HG03159 (cell line): Measurements from ENCODE around the gene SEMA5A.

ENCODE experiments used
- ATAC-seq: cut with Tn5 transposase; IDR thresholded peaks from one replicate; pipeline ENCODE4 v1.9.1; 2021; ENCODE audit warnings: mild to moderate bottlenecking, moderate library complexity; ENCODE audit not compliant: unreplicated experiment

Gene SEMA5A, protein sequence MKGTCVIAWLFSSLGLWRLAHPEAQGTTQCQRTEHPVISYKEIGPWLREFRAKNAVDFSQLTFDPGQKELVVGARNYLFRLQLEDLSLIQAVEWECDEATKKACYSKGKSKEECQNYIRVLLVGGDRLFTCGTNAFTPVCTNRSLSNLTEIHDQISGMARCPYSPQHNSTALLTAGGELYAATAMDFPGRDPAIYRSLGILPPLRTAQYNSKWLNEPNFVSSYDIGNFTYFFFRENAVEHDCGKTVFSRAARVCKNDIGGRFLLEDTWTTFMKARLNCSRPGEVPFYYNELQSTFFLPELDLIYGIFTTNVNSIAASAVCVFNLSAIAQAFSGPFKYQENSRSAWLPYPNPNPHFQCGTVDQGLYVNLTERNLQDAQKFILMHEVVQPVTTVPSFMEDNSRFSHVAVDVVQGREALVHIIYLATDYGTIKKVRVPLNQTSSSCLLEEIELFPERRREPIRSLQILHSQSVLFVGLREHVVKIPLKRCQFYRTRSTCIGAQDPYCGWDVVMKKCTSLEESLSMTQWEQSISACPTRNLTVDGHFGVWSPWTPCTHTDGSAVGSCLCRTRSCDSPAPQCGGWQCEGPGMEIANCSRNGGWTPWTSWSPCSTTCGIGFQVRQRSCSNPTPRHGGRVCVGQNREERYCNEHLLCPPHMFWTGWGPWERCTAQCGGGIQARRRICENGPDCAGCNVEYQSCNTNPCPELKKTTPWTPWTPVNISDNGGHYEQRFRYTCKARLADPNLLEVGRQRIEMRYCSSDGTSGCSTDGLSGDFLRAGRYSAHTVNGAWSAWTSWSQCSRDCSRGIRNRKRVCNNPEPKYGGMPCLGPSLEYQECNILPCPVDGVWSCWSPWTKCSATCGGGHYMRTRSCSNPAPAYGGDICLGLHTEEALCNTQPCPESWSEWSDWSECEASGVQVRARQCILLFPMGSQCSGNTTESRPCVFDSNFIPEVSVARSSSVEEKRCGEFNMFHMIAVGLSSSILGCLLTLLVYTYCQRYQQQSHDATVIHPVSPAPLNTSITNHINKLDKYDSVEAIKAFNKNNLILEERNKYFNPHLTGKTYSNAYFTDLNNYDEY

DNA sequence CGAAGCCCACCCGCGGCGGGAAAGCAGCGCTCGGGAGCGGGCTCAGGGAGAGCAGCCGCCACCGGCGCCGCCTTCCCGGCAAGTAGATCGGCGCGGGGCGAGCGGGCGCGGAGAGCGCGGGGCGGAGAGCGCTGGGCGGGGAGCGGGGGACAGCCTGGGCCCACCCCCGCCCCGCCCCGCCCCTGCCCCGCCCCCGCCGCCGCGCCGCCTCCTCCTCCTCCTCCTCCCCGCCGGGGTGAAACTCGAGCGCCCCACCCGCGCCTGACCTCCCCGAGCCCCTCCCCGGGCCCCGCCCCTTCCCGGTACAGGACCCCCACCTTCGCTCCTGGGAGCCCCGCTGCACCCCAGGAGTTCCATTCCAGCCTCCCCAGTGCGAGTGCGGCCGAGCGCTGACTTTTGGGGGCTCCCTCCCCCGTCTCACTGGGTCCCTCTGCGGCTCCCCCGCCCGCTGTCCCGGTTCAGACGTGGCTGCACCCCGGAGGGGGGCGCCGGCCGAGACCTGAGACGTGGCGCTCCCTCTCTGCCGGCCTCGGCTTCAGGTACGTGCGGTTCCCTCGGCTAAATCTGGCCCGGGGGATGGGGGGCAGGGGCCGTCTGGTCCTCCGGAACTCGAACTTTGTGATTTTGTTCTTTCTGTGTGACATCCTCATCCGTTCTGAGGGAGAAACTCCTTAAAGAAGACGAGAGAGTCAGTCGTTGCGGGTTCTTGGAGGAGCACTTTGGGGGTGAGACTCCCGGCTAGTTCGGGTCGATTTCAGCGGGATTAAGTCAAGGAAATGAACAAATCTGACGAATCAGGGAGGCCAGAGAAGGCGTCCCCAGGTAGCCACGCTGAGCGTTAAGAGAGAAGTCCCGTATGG is at the start of gene SEMA5A:
SEMA5A (minus strand) TSS at position 84 of the 860 bp plus-strand sequence. CDS start 166,129 bp downstream, outside the sequence.
- ATAC-seq, result no peak

DNA sequence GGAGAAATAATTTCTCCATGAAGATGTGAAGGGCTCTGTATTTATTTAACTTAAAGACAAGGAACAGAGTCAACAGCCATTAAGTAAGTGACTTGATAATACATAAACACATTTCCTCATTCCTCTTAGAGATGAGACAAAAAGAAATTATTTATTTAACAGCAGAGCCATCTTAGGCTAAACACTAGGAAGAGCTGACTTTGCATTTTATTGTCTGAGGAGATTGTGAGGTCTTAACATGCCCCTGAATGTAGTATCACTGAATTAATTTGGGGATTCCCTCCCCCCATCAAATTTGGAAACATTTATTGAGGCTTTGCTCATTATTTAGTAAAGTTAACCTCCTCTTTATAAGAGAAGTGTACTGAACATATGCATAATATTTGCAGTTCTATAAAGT is 49.0 kb upstream of the SEMA5A start:
- no peak for ATAC-seq

DNA sequence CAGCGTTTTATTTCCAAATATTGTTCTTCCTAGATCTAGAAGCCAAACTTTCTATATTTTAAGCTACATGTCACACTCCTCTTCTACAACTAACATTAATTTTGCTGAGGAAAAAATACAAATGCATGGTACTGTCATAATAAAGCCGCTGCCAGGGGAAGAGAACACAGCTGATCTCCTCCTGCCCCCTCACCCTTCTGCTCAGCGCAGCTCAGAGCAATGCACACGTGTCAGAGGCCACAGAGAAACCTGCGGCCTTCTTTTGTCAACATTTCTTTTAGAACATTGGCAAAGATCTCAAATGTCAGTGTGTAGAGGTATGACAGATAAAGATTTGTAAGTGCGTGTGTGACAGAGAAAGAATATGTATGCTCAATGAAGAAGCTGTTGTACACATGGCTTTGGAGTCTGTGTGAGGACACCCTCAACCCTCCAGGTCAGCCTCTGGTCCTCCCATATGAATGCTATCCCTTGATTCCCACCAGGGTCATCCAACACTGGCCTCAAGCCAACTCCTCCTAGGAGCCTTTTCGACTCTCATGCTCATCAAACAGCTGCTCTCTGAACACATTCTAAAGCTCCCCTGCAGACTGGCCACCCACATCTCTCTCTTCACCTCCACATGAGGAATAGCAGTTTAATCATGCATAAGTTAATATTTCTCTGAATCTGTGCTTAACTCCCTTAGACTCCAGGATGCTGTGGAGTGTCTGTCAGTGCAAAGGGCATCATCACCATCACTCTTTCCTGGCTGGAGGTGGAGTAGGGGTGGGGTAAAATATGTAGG is 43.4 kb upstream of the SEMA5A start:
- ATAC-seq, result no peak

DNA sequence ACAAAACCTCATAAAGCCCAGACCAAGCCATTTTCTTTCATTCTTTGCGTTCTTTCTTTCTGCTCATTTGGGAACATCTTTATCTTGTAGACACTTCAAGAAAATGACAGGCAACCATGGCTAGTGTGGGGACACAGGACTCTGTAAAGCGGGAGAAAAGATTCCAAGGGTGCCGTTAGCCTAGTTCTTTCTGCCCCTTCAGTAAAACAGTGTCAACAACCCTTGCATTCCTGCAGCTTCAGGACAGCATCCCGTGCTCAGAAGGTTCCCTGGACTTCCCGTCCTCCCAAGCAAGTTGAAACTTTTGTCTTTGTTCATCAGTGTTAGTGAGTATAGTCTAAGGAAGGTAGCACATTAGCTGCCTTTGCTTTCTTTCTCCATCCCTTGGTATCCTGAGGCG is 42.4 kb upstream of the SEMA5A start:
- no peak for ATAC-seq

DNA sequence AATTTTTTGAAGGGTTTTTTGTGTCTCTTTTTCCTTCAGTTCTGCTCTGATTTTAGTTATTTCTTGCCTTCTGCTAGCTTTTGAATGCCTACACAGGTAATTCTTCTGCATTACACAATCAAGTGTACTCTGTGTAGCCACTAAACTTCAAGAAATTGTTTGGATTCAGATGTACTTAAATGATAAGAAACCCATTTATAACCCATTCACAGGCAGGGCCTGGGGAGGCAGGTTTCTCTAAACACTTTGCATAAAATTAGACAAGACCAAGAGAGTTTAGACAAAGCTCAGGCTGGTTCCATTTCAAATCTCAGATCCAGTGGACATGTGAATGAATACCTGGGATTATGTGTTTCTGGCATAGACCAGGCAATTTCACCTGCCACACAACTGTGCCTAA is 41.3 kb upstream of the SEMA5A start:
- no peak for ATAC-seq

DNA sequence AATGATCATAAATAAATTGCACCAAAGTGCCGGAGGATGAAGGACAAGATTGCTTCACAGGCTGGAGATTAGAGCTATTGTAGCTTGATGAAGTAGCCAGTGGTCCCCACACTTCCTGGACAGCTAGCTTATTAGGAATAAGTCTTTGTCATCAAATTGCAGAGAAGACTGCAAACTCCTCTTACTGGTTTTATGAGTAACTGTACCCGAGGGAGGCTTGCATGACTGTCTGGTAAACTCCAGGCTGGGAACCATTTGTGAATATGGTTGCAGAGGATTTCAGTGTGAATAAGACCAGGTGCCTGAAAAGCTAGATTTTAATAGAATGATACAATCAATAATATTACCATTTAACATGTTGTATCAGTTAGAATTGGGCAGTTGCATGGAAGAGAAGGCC is 36.5 kb upstream of the SEMA5A start:
- ATAC-seq, result no peak

DNA sequence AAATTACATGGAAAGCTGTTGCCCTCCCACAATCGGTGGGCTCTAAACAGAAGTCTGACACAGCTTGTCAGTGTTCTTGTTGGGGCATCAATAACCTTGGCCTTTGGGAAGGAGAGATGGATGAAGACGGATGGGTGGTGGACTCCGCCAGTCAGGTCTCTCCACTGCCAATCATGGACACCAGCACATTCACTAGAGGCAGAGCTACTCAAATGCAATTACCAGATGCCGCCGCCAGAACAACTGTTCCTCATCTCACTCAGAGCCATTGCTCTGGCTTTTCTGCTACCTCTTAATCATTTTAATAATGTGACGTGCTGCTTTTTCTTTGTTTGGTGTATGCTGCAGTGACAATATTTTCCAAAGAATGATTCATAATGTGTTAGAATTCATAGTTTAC is 27.9 kb upstream of the SEMA5A start:
- no peak for ATAC-seq

DNA sequence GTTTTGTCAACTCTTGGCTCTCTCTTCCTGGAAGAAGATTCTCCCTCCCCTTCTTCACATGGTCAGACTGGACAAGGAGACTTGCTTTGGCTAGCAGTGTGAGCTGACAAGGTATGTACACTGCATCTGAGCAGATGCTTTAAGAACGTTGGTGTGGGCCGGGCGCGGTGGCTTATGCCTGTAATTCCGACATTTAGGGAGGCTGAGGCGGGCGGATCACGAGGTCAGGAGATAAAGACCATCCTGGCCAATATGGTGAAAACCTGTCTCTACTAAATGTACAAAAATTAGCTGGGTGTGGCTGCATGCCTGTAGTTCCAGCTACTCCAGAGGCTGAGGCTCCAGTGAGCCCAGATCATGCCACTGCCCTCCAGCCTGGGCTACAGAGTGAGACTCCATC is 26.4 kb upstream of the SEMA5A start:
- no peak for ATAC-seq

DNA sequence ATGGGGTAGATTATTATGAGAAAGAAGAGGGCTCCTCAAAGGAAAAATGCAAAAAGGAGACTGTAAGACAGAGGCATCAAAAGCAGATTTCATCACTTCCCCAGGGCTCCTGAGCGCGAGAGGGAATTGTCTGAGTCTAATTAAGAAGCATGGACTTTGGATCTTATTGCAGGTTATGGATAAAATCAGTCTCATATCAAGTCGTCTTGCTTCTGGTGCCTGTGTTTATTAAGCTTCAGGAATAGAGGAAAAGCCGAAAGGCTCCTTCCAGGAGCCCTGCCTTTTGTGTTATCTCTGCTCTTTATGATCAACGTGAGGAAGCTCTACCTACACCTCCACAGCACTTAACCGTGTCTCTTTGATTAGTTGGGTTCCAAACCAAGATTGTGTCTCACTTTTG is 25.0 kb upstream of the SEMA5A start:
- ATAC-seq, result no peak

DNA sequence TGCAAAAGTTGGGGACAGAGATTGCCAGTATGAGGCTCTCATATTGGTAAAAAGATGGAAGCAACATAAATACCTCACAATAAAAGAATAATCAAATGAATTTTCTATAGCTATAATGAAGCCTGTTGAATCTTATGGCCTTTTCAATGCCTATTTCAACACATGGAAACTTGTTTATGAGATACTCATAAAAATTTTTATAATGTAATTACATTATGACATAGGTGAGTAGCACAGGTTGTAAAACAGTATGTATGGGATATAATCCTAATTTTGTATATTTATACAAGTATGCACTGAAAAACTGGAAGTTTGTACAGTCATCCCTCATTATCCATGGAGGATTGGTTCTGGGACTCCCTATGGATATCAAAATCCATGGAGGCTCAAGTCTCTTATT is 21.2 kb upstream of the SEMA5A start:
- no peak for ATAC-seq

DNA sequence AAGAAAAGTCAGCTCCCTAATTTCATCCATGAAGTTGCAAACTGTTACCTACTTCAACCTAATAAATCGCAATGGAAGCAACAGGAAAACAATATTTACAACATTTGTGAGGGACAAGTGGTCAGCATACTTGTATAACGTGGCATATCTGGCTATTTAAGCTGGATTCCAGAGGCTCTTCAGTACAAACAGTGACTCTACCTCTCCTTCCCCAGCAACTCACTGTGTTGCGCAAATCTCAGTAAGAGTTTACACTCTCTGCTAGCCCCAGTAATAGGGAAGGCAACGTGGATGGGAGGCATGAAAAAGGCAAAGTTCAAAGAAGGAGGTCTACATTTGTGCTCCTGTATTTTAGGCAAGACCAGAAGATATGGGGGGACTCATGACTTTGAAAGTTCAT is 18.9 kb upstream of the SEMA5A start:
- ATAC-seq, result no peak

DNA sequence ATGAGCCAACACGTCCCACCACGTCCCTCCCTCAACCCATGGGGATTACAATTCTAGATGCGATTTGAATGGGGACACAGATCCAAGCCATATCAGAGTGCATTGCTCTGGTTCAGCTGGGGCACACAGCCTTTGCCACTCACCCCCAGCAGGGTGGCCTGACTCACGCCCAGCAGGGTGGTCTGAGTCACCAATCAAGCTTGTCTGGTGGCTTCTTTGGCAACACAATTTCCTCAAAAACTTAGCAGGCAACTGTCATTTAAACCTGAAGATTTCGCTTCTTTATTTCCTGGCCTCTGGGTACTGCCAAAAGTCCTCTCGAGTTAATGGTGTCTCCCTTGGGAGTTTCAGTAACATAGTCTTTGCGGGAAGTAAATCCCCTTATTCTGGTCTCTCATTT is 16.3 kb upstream of the SEMA5A start:
- no peak for ATAC-seq

DNA sequence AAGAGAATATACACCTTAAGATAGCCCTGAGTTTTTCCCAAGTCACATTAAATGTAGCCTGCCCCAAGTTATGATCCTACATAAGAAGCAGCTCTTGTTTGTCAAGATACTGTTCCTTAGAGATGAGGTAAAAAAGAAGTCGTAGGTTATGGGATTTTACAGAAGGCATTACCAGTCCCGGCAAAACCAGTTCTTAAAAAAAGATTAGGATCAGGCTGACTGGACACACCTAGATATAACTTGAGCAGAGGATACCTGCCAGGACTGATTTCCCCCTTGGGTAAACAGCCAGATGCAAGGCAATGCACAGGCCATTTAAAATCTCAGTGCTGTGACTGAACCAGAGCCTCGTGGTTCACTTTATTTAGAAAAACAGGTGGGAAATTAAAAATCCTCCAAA is 14.1 kb upstream of the SEMA5A start:
- ATAC-seq, result no peak

DNA sequence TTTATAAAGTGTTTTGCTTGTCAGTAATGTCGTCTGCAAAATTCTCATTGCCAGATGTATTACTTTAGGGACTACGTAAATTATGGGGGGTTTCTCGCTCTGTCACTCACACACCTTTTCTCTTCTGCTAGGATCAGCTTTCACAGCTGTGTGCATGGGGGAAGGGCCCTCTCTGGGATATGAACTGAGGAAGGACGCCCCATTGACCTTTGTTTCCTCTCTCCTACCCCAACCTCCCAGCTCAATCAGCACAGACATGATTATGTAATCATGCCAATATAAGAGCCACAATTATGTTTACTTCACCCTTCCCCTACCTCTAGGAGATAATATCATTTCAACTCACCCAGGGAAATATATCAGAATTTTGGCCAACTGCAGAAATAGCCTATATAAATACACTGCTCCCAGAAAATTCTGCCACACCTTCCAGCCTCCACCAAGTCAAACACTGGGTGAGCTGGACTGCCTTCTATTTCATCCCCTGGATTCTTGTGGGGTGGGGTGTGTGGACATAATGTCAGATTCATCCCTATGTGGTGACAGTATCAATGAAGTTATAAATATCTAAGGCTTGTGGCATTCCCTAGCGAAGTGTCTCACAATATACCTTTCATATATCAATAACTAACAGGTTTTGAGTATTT is 12.6 kb upstream of the SEMA5A start:
- ATAC-seq, result no peak

DNA sequence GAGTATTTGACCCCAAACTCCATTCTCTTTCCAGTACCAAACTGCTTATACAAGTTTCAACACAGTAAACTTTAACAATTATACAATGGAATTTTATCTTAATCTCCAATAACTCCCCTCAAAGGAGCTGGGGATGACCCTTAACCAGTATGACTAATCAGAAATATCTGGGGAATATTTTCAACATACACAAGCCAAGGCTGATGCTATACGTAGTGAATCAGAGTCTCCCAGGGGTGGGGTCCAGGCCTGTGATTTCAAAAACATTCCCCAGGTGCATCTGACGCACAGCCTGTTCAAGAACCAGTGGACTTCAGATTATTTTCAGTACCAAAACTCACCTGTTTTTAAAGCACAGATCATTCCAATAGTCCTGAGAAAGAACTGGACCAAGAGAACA is 11.8 kb upstream of the SEMA5A start:
- no peak for ATAC-seq

DNA sequence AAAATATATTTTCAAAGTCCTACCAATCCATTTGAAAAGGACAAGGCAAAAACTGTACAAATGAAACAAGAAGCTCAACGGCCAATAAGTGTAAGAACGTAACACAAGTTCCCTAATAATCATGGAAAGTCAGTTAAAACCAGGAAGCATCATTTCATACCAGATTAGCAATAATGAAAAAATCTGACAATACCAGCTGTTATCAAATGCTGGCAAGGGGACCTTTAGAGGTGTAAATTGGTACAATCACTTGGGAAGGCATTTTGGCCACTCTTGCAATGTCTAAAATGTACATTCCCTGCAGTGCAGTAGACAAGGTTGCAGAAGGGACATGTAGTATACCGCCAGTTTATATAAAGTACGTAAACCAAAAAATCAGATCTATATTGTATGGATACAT is 10.1 kb upstream of the SEMA5A start:
- ATAC-seq, result no peak

DNA sequence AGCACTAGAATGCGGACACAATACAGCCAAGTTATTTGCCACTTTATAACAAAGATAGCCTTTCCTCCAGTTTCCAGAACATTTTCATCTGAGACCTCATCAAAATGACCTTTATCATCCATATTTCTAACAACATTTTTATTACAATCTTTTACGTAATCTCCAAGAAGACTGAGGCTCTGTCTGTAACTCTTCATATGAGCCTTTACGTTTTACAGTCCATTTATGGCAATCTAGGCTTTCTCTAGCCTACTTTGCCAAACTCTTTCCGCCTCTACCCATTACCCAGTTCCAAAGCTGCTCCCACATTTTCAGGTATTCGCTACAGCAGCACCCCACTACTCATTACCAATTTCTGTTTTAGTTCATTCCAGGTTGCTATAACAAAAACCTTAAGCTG is 8.2 kb upstream of the SEMA5A start:
- ATAC-seq, result no peak

DNA sequence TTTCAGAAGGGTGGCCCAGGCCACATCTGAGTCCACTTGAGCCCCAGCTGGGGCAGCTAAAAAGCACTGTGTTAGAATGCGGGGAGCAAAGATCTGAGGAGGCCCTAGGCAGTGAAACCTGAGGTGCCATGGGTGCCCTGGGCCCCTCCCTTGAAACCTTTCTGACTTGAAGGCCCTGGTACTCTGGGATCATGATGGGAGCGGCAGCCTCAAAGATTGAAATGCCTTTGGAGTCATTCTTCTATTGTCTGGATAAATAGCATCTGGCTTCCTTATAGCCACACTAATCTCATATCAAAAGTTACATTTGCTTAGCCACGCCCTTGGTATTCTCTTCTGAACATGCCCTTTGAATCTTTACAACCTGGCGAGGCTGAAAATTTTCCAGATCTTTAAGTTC is 7.7 kb upstream of the SEMA5A start:
- ATAC-seq, result no peak
